Fibroblast of mammary gland (primary cell): Measurements from ENCODE around the gene MAGED4.

ENCODE experiments used
- DNase-seq: peaks from one replicate; pipeline ENCODE4 v3.0.0-alpha.2; 2010; ENCODE audit warnings: low read depth
- H3K4me3 ChIP-seq: 2 replicates; pipeline ENCODE4 v1.5.1; 2011; ENCODE audit warnings: low read depth, mild to moderate bottlenecking, low read length, moderate library complexity; ENCODE audit not compliant: control insufficient read depth
- CTCF ChIP-seq: conservative IDR thresholded peaks from 2 replicates; pipeline ENCODE4 v1.5.1; 2011; ENCODE audit warnings: low read depth, low read length, inconsistent platforms; ENCODE audit not compliant: control insufficient read depth, insufficient read depth

The MAGED4 gene

GRCh38 chrX:52213276-52213675, 28.6 kb downstream of the MAGED4 start:
- H3K4me3 ChIP-seq = no peak overlapping the region
- no peak for TF ChIP-seq CTCF
- DNase-seq = no peak

- no peak for DNase-seq
- TF ChIP-seq CTCF = no peak
- H3K4me3 ChIP-seq = no peak overlapping the region
These were observed 31.9 kb downstream of the MAGED4 start for GRCh38 chrX:52216541-52216940.

GRCh38 chrX:52217494-52218160, 32.9 kb downstream of the MAGED4 start:
- TF ChIP-seq CTCF = no peak
- H3K4me3 ChIP-seq = no peak overlapping the region
- DNase-seq = no peak

GRCh38 chrX:52220936-52221335, 36.2 kb downstream of the MAGED4 start:
- H3K4me3 ChIP-seq = no peak overlapping the region
- DNase-seq = no peak
- no peak for TF ChIP-seq CTCF
